Renal cortical epithelial cell (primary cell): Measurements from ENCODE around the gene OBI1. TPM values are rescaled to one million over a fixed set of nuclear protein-coding genes. Genes with fewer than 3 reads are reported as not detected.
"Not testable (repeated sequence)": the region's sequence is repeated elsewhere in the genome, so short reads cannot be mapped to it uniquely, and the experiment has no call there.

Source experiments
- DNase-seq: peaks from one replicate; pipeline ENCODE4 v3.0.0-alpha.2; 2011; ENCODE audit warnings: low read depth
- total RNA-seq: library from RNA; depleted of rRNA; stranded (reverse); fragments of >200 nt; gene quantifications from 2 replicates; pipeline ENCODE4 v1.2.3, GENCODE V29; 2014

The OBI1 gene
- total RNA-seq, 1 donor from 2014 or later = 22.5 TPM

- DNase-seq = no peak
Measured at GRCh38 chr13:78649997-78650716, 8.8 kb downstream of the OBI1 start.

- not testable (repeated sequence) for DNase-seq
Measured at GRCh38 chr13:78647109-78647678, 11.8 kb downstream of the OBI1 start.

DNA sequence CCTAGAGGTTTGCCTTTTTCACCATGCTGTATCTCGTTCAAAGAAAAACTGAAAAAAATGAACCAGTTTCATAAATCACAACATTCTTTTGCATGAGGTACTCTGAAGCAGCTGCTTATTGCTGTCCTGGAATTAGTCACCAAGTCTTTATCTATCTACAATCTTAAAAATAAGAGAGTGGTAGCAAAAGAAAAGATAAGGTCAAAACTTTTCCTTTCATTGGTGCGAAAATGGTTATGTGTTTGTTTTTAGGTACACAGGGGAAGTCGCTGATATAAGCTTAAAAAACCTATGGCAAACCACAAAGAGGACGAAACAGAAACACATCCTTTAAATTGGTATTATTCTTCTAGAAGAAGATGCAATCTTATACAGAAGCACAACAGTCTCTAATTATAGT is 20.7 kb downstream of the OBI1 start:
- DNase-seq = no peak

- DNase-seq = no peak
Measured at GRCh38 chr13:78636495-78636894, 22.5 kb downstream of the OBI1 start.

DNA sequence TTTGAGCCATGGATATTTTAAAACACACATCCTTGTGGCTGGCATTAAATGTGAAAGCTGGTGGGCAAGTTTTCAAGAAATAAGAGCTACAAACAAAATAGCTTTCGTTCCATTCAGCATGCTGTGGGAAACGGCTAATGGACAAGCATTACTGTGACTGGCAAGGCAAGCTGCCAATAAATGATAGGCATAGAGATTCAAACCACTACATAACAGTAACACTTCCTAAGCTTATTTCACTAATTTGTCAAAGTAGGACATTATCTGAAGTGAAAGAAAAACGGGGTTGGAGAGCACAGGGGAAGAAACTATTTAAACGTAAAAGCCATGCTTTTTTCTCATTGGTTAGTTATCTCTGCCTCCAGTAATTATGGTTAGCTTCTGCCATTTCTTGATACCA is 26.0 kb downstream of the OBI1 start:
- no peak for DNase-seq

DNA sequence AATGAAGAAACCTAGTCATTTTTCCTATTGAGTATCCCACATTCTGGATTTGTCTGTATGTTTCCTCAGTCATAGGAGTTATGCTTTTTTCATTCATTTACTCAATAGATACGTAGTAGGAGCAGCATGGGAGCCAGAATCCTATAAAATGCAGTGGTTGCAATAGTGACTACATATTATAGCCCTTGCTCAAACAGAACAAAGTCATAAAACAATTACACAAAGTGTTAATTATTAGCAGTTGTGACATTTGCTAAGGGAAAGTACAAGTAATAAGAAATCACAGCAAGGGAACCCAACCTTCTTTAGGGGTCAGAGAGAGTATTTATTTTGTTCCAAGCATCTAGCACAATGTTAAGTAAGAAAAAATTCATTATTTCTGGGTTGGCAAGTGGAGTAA is 27.9 kb downstream of the OBI1 start:
- DNase-seq = peak; percentile 66

- no peak for DNase-seq
Measured at GRCh38 chr13:78630511-78630910, 28.4 kb downstream of the OBI1 start.

- DNase-seq = no peak
Measured at GRCh38 chr13:78625384-78625783, 33.6 kb downstream of the OBI1 start.

DNA sequence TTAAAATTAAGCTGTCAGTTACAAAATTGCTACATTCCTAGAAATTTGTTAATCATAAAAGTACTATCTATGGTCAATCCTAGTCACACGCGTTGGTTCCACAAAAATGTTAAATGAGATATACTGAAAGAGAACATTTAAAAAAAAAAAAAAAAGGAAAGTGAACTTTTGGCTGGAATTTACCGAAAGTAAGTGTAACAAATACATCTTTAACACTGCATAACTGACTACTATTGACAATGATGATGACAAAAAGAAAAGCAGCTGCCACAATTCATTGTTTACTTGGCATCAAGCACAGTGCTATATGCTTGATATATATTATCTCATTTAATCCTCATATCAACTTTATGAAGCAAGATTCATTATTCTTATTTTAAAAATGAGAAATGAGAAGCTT is 35.8 kb downstream of the OBI1 start:
- no peak for DNase-seq

DNA sequence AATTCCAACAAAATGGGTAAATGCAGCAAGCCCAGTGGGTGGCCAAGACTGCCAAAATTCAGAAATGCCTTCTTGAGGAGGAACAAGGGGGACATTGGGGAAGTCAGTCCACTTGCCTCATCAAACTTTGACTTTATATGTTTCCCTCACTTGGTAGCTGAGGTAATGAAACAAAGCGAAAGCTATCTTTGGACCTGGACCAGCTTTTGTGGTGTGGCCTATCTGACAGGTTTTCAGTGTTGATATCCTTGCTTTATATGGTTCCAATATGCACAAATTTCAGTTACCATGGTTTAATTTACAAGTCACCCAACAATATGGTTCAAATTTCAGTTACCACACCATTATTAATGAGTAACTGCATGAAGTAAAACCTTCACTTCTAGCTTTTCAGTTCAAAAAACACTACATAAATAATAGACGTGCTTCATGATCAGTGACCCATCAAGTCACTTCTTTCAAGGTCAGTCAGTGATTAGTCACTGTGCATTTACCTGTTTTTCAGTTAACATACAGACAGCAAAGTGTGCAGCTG is 38.0 kb downstream of the OBI1 start:
- peak; percentile 79 for DNase-seq

DNA sequence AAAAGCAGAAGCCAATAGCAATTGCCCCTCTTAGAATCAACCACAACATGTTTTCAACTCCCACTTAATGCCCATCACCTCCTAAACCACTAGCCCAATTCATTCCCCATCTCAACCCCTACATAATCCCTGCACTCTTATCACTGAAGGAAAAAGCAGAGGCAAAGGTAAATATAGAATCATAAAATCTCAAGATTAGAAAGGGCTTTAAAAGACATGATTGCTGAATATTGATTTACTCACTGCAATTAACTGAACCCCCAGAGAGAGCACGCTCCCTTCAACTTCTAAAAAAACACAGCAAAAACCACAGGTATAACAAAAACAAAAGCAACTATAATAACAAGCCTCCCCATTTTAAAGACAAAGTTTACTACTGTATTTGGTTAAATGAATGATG is 40.5 kb downstream of the OBI1 start:
- DNase-seq = no peak

DNA sequence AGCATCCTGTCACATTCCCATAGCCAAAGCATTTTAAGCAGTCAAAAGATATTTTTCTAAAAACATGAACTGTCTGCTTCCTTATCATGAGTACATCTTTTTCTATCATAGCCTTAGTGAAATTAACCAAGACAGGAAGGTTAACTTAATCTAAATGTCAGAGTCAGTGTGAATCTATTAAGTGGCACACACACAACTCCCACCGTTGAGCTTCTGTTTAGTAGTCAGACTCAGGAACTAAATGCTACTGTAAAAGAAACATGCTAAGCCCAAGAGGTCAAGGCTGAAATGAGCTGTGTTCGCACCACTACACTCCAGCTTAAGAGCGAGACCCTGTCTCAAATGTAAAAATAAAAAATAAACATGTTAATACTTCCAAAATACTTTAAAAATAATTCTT is 47.9 kb downstream of the OBI1 start:
- DNase-seq = no peak

- DNase-seq = no peak
Measured at GRCh38 chr13:78610381-78610883, 48.5 kb downstream of the OBI1 start.

- DNase-seq = no peak
Measured at GRCh38 chr13:78609464-78610205, 49.3 kb downstream of the OBI1 start.

- no peak for DNase-seq
Measured at GRCh38 chr13:78608688-78609463, 50.1 kb downstream of the OBI1 start.

DNA sequence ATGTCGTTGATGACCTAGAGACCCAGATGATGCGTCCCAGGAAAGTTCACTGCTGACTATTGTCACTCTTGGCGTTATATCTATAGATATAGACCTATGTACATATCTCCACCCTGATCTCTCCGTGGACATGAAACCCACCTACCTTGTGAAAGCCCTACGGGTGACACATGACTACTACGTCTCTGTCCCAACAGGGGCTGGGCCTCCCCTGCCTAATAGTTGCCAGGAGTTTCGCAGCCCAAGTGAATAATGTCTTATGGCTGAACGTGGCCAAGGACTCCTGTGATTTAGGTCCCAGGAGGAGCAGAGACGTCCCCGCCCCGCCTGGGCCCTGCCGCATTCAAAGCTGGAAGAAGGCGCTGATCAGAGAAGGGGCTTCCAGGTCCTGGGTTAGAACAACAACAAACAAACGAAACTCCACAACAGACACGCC is 50.7 kb downstream of the OBI1 start:
- DNase-seq = no peak

GRCh38 chr13:78607409-78608251 is 51.3 kb downstream of the OBI1 start:
- DNase-seq = no peak

DNA sequence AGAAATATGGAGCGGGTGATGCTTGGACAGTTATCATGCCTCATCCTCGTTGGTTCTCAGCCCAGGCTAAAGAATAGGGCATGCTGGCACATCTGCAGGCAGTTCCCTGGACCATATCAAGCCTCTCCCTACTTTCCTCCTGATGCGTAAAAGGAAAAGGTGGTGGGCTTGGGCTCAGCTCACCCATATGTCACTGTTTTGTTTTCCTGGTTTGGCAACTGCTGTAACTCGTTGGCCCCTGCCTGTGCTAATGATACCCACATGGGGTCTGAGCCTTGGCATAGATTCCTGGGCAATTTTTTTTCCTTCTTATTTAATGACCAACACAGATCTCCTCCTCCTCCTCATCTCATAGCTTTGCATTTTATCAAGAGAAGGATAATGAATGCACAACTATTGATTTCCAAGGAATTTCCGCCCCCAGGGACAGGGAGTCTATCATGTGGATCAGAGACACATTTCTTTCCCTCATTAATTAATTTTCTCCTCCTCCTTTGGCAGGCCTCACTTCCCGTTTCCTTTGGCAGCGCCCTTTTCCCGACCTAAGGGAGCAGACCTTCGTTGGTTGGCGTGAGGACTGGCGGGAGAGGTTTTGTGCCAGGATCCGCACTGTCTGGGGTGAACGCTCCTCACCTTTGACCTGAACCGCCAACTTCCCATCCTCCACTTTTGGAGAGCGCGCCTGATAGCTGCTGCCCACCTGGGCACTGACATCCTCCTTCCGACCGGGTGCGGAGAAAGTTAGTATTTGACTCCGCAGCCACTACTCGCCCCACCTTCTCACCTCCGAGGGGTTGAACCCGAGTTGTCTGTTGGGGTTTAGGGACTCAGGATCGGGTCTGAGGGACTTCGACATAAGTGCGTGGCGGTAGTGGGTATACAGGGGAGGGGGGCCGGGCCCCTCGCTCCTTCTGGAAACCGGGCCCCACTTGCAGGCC is 52.2 kb downstream of the OBI1 start:
- DNase-seq = no peak

- no peak for DNase-seq
Measured at GRCh38 chr13:78604782-78605611, 54.0 kb downstream of the OBI1 start.
